ENCODE measurements around the gene YPEL4. TPM values are rescaled to one million over a fixed set of nuclear protein-coding genes. Genes with fewer than 3 reads are reported as not detected.

The YPEL4 gene, protein sequence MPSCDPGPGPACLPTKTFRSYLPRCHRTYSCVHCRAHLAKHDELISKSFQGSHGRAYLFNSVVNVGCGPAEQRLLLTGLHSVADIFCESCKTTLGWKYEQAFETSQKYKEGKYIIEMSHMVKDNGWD
- total RNA-seq, result 1.9 TPM

DNA sequence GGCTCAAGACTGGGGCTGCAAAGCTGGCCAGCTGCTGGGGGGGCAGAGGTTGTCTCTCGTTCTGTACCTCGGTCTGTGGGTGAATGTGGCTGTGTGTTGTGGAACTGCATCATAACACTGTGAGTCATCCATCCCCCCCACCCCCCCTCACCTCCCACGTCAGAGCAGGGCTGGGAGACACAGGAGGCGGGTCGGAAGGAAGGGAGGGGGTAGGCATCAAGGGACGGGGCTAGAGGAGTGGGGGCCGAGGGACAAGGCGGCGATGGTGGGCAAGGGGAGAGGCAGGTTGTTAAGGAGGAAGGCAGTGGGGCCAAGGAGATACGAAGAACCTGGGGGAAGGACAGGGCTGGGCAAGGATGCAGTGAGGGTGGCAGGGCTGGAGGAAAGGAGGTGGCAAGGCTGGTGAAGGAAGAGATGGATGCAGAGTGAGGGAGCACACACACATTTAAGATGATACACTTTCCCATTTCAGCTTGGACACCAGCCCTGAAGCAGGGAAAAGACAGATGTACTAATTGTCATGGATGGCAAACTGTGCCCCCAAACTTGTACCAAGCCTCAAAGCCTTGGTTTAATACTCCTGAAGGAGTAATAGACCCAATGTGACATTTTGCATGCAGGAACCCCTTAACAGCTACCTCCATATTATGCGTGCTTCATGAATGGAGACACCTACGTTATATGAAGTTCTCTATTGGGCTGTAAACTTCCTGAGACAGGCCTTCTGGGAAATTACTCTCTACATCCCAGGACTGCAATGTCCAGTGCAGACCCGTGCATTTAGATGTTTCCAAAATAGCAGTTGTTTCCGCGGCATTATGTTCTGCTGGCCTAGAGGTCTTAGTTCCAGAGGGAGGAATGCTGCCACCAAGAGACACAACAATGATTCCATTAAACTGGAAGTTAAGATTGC, at the start of gene YPEL4:
TSS of gene YPEL4 (minus strand) at position 87 of the 913 bp plus-strand sequence. CDS start 2,805 bp downstream, outside the sequence.

DNA sequence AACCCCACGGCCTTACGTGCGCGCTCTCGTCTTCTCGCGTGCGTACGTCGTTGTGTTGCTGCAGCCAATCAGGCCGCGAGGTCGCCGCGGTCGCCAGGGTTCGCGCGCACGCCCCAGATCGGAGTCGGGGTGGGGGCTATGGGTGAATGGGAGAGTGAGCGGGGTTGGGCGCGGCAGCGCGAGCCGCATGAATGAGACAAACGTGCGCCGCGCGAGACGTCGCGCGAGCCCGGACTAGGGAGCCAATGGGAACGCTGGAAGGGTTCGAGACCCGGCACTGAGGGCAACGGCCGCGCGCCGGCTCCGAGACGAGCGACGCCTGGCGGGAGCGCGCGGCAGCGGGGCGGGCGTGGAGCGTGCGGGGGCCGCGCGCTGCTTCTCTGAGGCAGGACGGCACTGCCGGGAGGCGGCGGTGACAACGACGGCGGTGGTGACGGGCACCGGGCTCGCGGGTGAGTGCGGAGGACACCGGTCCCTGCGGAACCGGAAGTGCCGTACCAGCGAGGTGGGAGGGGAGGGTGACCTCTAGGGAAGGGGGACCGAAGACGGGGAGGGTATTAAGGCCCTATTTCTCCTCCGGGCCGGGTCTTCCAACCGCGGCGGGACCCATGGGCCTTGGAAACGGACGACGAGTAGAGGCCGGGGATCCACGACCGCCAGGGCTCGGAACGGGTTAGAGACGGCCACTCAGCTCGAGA, 18.2 kb upstream of the YPEL4 start, which contains the start of gene ZDHHC5:
TSS of gene ZDHHC5 (plus strand) at position 379 of the 698 bp plus-strand sequence. CDS start 4,977 bp downstream, outside the sequence.

DNA sequence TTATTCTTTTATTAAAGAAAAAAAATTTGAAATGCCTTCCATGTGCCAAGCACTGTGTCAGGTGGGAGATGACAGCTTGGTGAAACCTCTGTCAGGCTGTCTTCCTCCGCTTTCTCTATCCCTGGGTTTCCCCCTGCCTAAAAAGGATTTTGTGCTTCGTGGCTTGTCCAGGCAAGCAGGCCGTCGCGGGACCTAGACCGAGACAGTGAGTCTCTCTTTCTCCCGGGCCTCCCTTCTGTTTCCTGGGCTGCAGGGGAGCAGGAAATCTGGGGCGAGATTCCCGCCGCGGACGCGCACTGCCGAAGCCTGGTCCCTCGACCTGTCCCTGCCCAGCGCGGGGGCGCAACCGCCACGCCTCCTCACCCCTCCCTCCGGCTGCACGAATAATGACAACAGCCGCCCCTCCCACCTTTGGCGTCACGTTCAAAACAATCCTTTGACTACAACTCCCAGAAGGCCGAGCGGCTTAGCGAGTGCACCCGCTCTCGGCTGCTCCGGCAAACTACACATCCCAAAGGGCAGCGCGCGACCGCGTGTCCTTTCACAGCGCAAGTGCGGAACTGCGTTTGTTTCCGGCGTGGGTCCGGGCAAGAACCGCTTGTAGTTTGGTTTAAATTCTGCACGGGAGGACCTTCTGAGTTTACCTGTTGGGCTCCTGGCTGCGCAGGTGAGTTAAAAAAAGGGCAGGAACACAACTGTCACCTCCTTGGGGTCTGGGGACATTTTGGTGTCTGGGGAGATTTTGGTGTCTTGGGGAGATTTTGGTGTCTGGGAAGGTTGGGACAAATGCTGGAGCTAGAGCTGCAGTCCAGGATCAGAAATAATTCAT, 7.7 kb upstream of the YPEL4 start, which contains the start of gene CLP1:
TSS of gene CLP1 (plus strand) at position 569 of the 829 bp plus-strand sequence. CDS start 1,715 bp downstream, outside the sequence.

DNA sequence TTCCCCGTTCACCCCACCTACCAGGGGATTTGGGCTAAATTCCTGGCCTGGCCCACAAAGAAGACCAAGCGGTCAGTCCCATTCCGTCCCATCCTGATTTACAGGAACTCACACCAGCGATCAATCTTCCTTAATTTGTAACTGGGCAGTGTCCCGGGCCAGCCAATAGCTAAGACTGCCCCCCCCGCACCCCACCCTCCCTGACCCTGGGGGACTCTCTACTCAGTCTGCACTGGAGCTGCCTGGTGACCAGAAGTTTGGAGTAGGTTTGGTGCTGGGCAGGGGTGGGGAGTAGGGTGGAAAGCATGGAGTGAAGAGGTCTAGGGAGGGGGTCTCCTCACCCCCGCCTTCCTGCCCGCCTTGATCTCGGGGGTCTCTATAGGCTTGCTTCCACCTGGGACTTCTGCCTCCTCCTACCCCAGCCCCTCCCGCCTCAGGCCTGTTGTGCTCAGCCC, 52.2 kb downstream of the YPEL4 start, which contains the start of gene SERPING1:
TSS of gene SERPING1 (plus strand) at position 225 of the 455 bp plus-strand sequence. CDS start 586 bp downstream, outside the sequence.

Small RNA genes within 50 kb of the gene (small RNA-seq; reads per million reads assigned to genes)
- gene MIR130A (ENCODE audit: low replicate concordance), result 610 reads per million, percentile 99 among the genes with 10 or more reads in this experiment

Other genes starting within 250 kb of the YPEL4 start
- 20.7 TPM for gene SLC43A3, start 222.8 kb downstream of the YPEL4 start, total RNA-seq
- gene RTN4RL2, start 189.4 kb downstream of the YPEL4 start, total RNA-seq, result 2.5 TPM
- 18.0 TPM for gene SLC43A1, start 134.2 kb downstream of the YPEL4 start, total RNA-seq
- gene TIMM10, start 119.2 kb downstream of the YPEL4 start, total RNA-seq, result 26.3 TPM
- 9.8 TPM for gene SMTNL1, start 112.3 kb downstream of the YPEL4 start, total RNA-seq
- gene UBE2L6, start 82.2 kb downstream of the YPEL4 start, total RNA-seq, result 22.5 TPM
- 53.5 TPM for gene SERPING1, start 52.2 kb downstream of the YPEL4 start, total RNA-seq
- 10.5 TPM for gene CLP1, start 7.8 kb upstream of the YPEL4 start, total RNA-seq
- 36.3 TPM for gene ZDHHC5, start 18.2 kb upstream of the YPEL4 start, total RNA-seq
- gene MED19, start 62.3 kb upstream of the YPEL4 start, total RNA-seq, result 12.6 TPM
- gene TMX2, start 62.7 kb upstream of the YPEL4 start, total RNA-seq, result 58.4 TPM
- gene SELENOH, start 91.6 kb upstream of the YPEL4 start, total RNA-seq, result 86.8 TPM
- gene BTBD18, start 101.9 kb upstream of the YPEL4 start, total RNA-seq, result not detected
- gene CTNND1, start 111.9 kb upstream of the YPEL4 start, total RNA-seq, result 241 TPM